Left renal cortex interstitium (tissue), 4 donors: Measurements from ENCODE around the gene BCL10. TPM values are rescaled to one million over a fixed set of nuclear protein-coding genes. Genes with fewer than 3 reads are reported as not detected.
"Not testable (repeated sequence)": the region's sequence is repeated elsewhere in the genome, so short reads cannot be mapped to it uniquely, and the experiment has no call there.

Experiments used
- DNase-seq, 4 donors: peaks; one replicate each; pipeline ENCODE4 v3.0.0-alpha.2; 2013; ENCODE audit warnings: low read depth in 4 of 4, low spot score in 2 of 4, missing footprints in 1 of 4
- polyA plus RNA-seq, 4 donors: library from polyadenylated mRNA; unstranded; fragments of 120-200 nt; gene quantifications; one replicate each; pipeline ENCODE4 v1.2.1, GENCODE V29; 2013; ENCODE audit not compliant: insufficient read length in 4 of 4

Gene BCL10
- polyA plus RNA-seq, 4 donors, result 21.4 to 23.6 (median 22.9) TPM

GRCh38 chr1:85268801-85269585 is 7.4 kb downstream of the BCL10 start:
- no peak for DNase-seq

- DNase-seq, result no peak
Observed at GRCh38 chr1:85267313-85267712, 9.1 kb downstream of the BCL10 start.

- DNase-seq, result no peak
Observed at GRCh38 chr1:85264150-85264549, 12.3 kb downstream of the BCL10 start.

GRCh38 chr1:85262985-85263384 is 13.4 kb downstream of the BCL10 start:
- no peak for DNase-seq

DNA sequence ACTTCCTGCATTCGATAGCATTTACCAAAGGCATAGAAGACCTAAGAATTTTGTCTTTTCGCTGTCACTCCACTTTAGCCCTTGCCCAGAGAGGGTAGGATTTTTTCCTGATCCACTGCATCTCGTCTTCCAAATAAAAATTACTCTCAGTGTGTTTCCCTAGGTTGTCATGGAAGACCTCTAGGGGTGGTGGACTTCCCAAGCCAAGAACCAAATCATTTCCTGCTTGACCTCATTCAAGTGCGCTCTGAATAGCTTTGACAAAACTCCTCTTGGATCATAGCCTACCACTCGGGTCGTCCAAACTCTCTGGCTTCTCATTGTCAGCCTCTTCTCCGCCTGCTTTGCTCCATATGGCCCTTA is 16.5 kb downstream of the BCL10 start:
- DNase-seq, result no peak

- DNase-seq, result peak; percentile 70 to 92 (median 90)
Observed at GRCh38 chr1:85259118-85259911, 17.1 kb downstream of the BCL10 start, which contains the start of gene C1orf52. TSS of gene C1orf52 (minus strand) at chr1:85259662. CDS start at chr1:85259633, 29 bp downstream.

- no peak for DNase-seq
Observed at GRCh38 chr1:85258536-85259117, 17.8 kb downstream of the BCL10 start.

DNA sequence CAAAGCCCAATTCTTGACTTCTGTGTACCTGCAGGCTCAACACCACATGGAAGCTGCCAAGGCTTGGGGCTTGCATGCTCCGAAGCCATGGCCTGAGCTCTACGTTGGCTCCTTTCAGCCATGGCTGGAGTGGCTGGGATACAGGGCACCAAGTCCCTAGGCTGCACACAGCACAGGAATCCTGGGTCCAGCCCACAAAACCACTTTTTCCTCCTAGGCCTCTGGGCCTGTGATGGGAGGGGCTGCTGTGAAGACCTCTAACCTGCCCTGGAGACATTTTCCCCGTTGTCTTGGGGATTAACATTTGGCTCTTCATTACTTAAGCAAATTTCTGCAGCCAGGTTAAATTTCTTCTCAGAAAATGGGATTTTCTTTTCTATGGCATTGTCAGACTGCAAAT is 27.4 kb downstream of the BCL10 start:
- not testable (repeated sequence) for DNase-seq

DNA sequence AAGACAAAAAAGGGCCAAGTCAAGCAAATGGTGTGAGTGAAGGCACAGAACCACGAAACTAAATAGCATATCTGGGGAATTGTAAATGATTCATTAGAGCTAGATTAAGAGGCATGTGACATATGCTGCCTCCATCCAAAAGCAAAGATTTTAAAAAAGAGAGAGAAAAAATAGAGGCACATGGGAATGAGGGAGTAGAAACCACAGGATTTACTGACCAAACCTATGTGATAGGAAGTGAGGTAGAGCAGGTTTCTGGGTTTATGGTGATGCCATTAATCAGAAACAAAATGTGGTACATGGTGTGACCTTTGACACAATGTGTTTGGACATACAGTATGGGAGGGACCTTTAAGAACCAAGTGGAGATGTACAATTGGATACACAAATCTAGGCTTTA is 30.5 kb downstream of the BCL10 start:
- DNase-seq, result no peak

- no peak for DNase-seq
Observed at GRCh38 chr1:85245456-85245855, 31.0 kb downstream of the BCL10 start.

- no peak for DNase-seq
Observed at GRCh38 chr1:85244271-85245061, 32.0 kb downstream of the BCL10 start.

DNA sequence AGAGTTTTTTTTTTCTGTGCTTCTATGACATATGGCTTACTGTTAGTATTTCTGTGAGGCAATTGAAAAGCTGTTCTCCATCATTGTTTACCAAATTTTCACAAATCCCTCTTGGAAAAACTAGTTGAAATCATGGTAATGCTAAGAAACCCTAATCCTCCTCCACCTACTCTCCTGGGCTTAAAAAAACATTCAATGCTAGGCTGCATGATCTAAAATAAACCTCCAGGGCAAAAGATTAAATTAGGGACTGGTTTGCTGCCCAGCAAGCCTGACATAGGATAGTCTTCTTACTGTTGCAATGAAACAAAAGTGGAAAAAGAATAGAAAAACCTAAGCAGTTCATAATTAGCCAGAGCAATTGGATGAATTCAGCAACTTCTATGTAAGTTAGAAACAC is 33.1 kb downstream of the BCL10 start:
- no peak for DNase-seq

DNA sequence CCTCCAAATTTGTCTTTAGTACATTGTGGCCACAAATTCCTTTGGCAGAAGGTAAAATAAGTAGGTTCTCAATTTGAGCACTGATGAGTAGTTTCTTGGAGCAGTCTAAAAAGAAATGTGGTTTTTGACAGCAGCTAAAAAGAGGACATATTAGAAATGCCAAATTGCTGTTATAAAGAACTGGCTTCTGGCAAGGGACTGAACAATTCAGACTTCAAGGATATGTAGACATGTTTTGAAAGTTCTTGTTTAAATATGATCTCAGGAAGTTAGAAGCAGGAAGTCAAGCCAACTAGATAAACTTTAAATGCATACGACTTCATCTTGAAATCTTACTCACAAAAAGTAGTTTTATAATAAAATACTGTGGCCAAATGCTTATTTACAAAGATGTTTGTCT is 35.8 kb downstream of the BCL10 start:
- no peak for DNase-seq

GRCh38 chr1:85240174-85240601 is 36.2 kb downstream of the BCL10 start:
- DNase-seq, result no peak

- no peak for DNase-seq
Observed at GRCh38 chr1:85237613-85238012, 38.8 kb downstream of the BCL10 start.

DNA sequence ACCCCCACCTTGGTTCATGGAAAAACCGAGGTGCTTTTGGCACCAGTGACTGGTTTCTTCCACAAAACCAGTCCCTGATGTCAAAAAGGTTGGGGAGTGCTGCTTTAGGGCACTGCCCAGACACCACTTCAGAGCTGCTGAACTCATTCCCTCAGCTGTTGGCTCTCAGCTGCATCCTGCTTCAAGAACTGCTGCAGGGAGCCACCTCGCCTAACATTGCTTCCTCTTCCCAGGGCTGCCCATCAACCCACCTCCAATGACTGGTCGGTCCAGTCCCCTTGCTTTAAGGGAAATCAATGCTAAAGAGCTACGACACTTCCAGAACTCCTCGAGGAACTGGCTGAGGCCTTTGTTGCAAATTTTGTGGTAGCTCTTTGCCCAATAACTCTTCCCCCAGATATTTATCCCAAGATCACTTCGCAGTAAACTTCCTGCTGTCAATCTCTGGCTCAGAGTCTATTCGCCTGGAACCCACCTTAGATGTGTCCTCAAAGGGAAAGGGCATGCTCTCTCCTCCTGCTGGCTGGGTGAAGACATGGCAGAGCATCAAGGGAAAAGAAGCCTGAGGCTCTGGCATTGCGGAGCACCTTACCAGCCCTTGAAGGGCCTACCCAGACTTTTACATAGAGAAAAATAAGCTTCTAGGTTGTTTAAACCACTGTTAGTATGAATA is 46.0 kb downstream of the BCL10 start:
- DNase-seq, result no peak

DNA sequence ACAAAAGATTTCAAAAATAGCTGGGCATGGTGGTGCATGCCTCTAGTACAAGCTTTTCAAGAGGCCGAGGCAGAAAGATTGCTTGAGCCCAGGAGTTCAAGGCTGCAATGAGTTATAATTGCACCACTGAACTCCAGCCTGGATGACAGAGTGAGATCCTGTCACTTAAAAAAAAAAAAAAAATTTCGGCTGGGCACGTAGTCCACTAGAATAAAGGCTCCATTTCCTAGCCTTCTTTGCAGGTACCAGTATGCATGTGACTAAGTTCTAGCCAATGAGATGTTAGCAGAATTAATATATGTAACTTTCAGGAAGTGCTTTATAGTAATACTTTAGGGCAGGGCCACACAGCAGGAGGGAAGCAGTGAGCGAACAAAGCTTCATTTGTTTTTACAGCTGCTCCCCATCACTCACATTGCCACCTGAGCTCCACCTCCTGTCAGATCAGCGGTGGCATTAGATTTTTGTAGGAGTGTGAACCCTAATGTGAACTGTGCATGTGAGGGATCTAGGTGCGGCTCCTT is 46.8 kb downstream of the BCL10 start:
- no peak for DNase-seq

DNA sequence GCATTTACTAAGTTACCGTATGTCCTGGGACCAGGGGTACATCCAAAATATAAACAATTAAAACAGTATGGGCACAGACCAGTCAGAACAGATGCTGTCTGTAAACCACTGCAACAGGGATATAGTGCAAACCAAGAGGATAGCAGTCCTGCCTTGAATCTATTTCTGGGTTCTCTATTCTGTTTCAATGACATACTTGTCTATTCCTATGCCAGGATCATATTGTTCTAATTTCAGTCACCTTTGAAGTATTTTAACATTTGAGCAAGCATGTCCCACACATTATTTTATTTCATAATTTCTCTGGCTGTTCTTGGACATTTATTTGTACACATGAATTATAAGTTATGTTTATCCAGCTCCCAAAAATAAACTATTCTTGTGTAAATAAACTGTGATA is 47.5 kb downstream of the BCL10 start:
- DNase-seq, result no peak

- no peak for DNase-seq
Observed at GRCh38 chr1:85225624-85226380, 50.6 kb downstream of the BCL10 start.
